Measurements from ENCODE around the gene DEPDC1.
"Not testable (repeated sequence)": the region's sequence is repeated elsewhere in the genome, so short reads cannot be mapped to it uniquely, and the experiment has no call there.

The DEPDC1 gene, protein sequence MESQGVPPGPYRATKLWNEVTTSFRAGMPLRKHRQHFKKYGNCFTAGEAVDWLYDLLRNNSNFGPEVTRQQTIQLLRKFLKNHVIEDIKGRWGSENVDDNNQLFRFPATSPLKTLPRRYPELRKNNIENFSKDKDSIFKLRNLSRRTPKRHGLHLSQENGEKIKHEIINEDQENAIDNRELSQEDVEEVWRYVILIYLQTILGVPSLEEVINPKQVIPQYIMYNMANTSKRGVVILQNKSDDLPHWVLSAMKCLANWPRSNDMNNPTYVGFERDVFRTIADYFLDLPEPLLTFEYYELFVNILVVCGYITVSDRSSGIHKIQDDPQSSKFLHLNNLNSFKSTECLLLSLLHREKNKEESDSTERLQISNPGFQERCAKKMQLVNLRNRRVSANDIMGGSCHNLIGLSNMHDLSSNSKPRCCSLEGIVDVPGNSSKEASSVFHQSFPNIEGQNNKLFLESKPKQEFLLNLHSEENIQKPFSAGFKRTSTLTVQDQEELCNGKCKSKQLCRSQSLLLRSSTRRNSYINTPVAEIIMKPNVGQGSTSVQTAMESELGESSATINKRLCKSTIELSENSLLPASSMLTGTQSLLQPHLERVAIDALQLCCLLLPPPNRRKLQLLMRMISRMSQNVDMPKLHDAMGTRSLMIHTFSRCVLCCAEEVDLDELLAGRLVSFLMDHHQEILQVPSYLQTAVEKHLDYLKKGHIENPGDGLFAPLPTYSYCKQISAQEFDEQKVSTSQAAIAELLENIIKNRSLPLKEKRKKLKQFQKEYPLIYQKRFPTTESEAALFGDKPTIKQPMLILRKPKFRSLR

DNA sequence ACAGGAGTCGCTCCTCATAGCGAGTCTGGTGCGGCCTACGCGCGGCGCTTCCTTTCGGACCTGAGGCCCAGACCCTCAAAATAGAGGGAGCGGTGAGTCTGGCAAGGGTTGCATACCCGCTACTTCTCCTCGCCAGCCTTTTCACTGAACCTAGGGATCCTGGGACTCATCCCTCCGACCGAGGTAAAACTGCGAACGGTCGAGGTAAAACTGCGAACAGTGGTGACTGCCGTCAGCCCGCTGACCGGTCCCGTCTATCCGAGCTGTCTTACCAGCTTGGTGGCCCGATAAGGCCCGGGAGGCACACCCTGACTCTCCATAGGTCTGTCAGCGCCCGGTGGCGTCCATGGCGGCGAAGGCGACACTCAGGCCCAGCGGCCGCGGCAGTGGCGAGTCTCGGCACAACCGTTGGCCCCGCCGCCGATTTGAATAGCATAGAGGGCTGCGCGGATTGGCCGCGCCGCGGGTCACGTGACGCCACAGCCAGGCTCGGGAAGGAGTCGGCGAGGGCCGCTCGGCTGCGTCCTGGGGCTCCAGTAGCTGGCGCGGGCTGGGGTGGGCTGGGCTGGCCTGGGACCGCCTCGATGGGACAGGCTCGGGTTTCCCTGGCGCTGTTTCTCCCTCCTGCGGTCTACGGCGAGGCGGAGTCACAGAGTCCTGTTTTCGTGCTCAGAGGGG lies at the start of gene DEPDC1:
Gene DEPDC1, minus strand, starts transcription at position 403 of the 678 bp plus-strand sequence. Its CDS starts 83 bp downstream, at position 320.
- H3K4me3 ChIP-seq (ENCODE audit: low read depth, low read length) = peak within 1 kb of the TSS; percentile 97
- DNase-seq (ENCODE audit: low read depth) = peak; percentile 85

DNA sequence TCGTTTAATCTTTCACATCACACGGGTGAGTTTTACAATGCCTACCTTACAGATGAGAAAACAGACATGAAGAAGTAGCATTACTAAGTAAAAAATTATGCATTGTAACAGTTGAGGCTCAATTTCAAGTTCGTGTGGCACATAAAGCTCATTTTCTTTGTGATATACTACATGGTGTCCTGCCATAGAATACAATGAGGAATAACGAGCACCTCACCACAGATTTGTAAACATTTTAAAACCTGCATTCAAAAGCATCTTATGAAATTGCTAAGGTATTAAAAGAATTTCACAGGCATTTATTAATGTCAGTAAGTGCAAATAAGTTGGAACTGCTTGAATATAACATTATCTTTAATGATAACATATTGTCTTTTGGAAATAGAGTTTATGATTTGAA lies 47.8 kb upstream of the DEPDC1 start:
- no peak for DNase-seq (ENCODE audit: low read depth)
- no peak overlapping the region for H3K4me3 ChIP-seq (ENCODE audit: low read depth, low read length)

DNA sequence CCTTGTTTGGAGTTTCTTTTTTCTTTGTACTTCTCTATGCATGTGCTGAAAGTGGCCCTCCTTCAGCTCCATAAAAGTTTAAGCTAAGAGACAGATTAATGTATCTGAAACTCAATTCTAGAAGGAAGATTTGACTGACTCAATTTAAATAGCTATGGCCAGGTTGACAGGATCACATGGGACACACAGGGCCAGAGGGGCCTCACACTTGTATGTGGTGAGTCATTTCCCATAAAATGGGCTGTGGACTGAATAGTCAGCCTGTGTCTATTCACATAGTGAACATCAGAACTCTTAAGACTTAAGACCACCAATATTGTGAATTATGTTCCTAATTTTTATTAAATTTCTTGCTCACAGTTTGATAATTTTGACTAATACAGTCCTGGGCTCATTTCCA lies 45.7 kb upstream of the DEPDC1 start:
- no peak for DNase-seq (ENCODE audit: low read depth)

DNA sequence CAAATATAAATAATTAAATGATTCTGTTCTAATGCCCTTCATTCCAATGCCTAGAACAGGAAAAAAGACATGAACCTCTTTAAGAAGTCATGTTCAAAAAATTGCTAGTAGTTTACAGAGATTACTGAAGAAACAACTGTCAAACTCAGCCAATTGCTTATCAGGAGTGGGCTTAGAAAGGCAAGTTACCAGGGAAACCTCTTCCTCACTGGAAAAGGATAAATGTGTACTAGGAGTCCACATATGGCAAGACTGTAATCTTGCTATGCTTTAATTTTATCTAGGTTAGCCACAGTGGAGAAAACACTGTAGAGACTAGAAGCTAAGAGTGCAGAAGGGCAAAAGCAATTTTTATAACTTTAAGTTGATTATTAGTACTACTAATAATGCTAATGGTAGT lies 42.1 kb upstream of the DEPDC1 start:
- no peak for DNase-seq (ENCODE audit: low read depth)
- no peak overlapping the region for H3K4me3 ChIP-seq (ENCODE audit: low read depth, low read length)

More for the DNA sequence above, 45.7 kb upstream of the DEPDC1 start:
- H3K4me3 ChIP-seq (ENCODE audit: low read depth, low read length) = no peak overlapping the region

DNA sequence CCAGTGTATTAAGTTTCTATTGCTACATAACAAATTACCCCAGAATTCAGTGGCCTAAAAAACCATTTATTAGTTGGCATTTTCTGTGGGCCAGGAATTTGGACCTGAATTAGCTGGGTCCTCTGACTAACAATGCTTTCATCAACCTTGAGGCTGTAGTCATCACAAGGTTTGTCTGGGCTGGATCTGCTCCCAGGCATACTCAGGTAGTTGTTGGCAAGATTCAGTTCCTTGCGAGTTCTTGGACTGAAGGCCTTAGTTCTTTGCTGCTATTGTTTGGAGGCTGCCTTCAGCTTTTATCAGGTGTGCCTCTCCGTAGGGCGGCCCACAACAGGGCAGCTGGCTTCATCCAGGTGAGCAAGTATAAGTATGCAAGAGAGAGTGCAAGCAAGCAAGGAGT lies 31.4 kb upstream of the DEPDC1 start:
- DNase-seq (ENCODE audit: low read depth) = no peak
- H3K4me3 ChIP-seq (ENCODE audit: low read depth, low read length) = no peak overlapping the region

DNA sequence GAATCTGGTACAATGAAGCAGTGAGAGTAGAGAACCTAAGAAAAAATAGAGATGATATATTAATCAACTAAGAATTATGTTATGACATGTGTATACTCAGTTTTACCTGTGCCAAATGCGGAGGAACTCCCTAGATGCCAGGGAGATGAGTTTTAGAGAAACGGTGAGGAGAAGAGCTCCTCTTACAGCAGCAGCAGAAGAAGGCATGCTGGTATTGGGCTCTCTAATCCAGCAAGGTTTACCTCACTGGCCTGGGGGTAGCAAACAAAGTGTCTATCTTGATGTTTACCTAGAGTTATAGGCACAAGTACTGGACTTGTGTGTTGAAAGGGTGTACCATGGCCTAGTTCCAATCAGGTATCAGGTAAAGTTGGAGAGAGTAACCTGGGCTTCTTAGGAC lies 28.9 kb upstream of the DEPDC1 start:
- H3K4me3 ChIP-seq (ENCODE audit: low read depth, low read length) = no peak overlapping the region
- DNase-seq (ENCODE audit: low read depth) = no peak

DNA sequence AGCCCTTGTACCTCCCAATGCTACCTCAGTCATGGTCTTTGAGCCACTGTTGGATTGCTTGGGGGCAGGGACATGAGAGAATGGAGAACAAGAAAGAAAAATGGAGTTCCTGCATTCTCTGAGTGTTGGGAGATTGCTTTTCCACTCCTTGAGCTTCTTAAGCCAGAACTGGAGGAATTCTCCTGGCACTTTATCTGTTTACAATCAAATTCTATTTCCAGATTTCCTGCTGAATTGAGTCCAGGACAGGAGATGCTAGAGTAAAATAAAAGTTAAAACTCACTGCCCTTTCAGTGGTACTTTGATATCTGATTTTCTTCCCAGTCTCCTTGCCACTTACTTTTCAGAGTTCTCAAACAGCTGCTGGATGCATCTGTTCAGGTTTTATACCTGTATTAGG lies 24.4 kb upstream of the DEPDC1 start:
- H3K4me3 ChIP-seq (ENCODE audit: low read depth, low read length) = no peak overlapping the region
- DNase-seq (ENCODE audit: low read depth) = no peak

DNA sequence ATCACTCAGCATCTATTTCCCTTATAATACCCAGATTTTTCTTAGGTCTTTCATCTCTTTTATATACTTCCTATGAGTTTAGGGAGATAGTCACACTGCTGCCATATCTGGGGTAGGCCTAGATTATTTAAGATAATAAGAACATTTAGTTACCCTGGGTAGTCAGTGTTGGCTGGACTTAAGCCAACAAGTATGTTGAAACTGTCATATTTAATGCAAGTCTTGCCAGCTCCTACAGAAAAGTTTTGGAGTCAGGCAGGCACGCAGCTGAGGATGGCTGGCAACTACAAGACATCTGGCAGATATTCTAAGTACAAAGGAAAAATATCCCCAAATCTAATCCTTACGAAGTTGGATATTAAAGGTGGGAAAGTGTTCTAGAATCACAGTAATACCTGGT lies 19.2 kb upstream of the DEPDC1 start:
- H3K4me3 ChIP-seq (ENCODE audit: low read depth, low read length) = no peak overlapping the region

DNA sequence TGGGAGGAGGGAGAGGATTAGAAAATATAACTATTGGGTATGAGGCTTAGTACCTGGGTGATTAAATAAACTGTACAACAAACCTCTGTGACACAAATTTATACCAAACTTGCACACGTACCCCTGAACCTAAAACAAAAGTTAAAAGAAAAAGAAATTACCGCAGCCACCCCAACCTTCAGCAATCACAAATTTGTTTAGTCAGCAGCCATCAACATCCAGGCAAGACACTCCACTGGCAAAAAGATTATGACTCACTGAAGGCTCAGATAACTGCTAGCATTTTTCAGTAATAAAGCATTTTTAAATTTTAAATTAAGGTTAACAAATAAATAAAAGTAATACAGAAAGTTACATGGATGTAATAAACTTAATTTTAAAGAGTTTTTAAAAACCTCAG lies 14.4 kb upstream of the DEPDC1 start:
- H3K4me3 ChIP-seq (ENCODE audit: low read depth, low read length) = no peak overlapping the region
- DNase-seq (ENCODE audit: low read depth) = no peak

More for the DNA sequence above, 19.2 kb upstream of the DEPDC1 start:
- DNase-seq (ENCODE audit: low read depth) = peak; percentile 12

DNA sequence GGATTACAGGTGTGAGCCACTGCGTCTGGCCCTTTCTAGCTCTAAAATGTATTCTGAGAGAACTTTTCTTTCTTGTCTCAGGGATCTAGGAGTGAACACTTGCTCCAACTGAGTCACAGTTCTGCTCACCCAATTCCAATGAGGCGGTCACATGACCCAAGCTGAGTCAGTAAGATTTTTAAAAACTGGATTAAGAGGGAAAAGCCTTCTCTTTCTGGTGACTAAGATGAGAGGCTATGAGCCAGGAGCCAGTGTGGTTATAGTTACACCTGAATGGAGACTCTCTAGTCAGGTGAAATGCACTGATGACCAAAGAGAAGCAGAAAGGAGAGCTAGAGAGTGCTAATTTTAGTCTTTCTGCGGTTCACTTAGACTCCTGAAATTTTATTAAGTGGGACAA lies 9.5 kb upstream of the DEPDC1 start:
- no peak for DNase-seq (ENCODE audit: low read depth)
- no peak overlapping the region for H3K4me3 ChIP-seq (ENCODE audit: low read depth, low read length)

DNA sequence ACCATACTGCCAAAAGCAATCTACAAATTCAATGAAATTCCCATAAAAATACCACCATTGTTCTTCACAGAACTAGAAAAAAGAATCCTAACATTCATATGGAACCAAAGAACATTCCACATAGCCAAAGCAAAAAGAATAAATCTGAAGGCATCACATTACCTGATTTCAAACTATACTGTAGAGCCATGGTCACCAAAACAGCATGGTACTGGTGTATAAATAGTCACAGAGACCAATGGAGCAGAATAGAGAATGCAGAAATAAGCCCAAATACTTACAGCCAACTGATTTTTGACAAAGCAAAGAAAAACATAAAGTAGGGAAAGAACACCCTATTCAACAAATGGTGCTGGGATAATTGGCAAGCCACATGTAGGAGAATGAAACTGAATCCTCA lies 6.2 kb upstream of the DEPDC1 start:
- DNase-seq (ENCODE audit: low read depth) = no peak
- no peak overlapping the region for H3K4me3 ChIP-seq (ENCODE audit: low read depth, low read length)

DNA sequence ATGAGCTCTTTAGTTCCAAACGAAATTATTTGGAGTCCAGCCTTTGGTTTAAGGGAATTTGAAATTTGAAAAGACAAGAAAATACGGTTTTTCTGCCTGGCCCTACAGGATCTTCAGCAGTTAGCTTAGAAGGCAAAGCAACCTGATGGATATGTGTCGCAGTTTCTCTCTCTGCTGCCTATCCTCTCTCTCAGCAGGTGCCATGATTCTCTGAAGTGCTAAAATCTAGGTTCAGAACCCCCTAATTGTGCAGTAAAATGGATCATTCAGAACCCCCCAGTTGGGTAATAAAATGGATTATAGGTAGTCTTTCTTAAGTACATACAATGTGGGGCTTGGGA lies 446 bp upstream of the DEPDC1 start:
- H3K4me3 ChIP-seq (ENCODE audit: low read depth, low read length) = peak overlapping the region; percentile 97

DNA sequence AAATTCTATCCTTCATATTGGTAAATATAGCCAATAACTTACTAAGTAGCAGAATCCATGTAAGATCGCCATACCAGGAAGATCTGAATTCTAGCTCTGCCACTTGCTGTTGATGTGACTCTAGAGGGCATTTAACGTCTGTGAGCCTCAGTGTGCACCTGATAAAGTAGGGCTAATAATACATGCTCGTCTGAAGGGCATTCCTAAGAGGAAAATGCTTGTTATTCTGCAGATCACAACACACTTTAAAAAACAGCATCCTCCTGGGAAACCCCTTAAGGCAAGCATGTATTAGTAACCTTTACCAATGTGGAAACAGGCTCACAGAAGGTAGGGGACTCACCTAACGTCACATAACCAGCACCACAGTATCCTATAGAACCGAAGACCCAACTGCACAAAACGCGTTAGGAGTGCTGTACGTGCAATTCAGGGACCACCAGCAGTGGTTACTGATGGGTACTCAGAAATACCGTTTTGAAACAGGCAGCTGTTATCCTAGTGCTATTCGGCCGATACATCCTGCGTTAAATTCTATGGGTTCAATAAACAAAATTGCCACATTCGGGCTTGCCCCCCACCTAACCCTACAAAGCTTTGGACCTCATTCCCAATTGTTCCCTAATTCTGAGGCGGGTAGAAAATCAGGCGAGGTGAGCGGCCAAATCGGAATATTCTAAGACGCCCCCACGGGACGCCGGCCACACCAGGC lies 758 bp downstream of the DEPDC1 start:
- peak overlapping the region; percentile 97 for H3K4me3 ChIP-seq (ENCODE audit: low read depth, low read length)
- DNase-seq (ENCODE audit: low read depth) = no peak

More for the DNA sequence above, 446 bp upstream of the DEPDC1 start:
- DNase-seq (ENCODE audit: low read depth) = no peak

DNA sequence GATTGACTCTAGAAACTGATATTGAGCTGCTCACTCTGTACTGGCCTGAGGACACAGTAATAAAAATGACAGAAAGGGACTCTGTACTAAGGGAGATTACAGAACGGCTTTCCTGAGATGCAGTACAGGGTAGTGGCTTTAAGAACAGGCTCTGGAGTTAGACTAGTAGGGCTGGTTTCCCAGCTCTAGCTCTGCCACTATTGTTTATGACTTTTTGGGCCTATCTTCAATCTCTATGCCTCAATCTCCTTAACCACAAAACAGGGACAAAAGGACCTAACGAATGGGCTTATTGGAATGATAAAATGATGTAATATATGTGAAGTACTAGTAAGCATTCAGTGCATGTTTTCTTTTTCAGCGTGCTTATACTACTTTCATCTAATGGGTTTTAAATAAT lies 1.4 kb downstream of the DEPDC1 start:
- H3K4me3 ChIP-seq (ENCODE audit: low read depth, low read length) = peak overlapping the region; percentile 97
- DNase-seq (ENCODE audit: low read depth) = no peak

DNA sequence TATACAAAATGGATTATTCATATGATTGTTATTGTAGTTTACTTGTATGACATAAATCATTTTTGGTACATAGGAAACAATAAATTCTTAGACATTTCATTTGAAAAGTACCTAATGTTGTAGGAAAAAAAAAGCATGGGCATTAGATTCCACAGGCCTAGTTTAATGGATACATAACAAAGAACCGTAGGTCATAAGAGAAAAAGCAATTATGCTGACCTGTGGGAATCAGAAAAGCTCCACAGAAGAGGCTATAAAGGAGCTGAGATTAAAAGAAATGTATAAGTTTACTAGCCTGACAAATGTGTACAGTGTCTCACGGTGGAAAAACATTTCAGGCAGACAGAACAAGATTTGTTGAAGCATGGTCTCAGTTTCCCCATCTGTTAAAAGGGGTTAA lies 3.7 kb downstream of the DEPDC1 start:
- no peak overlapping the region for H3K4me3 ChIP-seq (ENCODE audit: low read depth, low read length)
- DNase-seq (ENCODE audit: low read depth) = no peak

DNA sequence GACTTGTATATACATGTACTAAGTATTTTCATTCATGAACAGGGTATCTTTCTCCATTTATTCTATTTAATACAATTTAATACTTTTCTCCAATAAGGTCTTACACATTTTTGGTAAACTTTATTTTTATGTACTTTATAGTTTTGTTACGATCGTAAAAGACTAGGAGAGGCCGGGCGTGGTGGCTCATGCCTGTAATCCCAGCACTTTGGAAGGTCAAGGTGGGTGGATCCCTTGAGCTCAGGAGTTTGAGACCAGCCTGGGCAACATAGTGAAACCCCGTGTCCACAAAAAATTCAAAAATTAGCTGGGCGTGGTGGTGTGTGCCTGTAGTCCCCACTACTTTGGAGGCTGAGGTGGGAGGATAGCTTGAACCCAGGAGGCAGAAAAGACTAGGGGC lies 4.6 kb downstream of the DEPDC1 start:
- DNase-seq (ENCODE audit: low read depth); H3K4me3 ChIP-seq (ENCODE audit: low read depth, low read length): not testable (repeated sequence)

DNA sequence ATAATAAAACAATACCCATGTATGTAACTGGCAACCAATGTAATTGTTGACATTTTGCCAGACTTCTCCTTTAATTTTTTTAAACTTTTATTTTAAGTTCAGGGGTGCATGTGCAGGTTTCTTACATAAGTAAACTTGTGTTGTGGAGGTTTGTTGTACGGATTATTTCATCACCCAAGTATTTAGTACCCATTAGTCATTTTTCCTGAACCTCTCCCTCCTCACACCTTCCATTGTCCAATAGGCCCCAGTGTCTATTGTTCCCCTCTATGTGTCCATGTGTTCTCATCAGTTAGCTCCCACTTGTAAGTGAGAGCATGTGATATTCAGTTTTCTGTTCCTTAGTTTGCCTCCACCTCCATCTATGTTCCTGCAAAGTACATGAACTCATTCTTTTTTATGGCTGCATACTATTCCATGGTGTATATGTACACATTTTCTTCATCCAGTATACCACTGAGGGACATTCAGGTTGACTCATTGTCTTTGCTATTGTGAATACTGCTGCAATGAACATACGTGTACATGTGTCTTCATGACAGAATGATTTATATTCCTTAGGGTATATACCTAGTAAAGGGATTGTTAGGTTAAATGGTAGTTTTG lies 6.7 kb downstream of the DEPDC1 start:
- no peak for DNase-seq (ENCODE audit: low read depth)
- H3K4me3 ChIP-seq (ENCODE audit: low read depth, low read length) = no peak overlapping the region

DNA sequence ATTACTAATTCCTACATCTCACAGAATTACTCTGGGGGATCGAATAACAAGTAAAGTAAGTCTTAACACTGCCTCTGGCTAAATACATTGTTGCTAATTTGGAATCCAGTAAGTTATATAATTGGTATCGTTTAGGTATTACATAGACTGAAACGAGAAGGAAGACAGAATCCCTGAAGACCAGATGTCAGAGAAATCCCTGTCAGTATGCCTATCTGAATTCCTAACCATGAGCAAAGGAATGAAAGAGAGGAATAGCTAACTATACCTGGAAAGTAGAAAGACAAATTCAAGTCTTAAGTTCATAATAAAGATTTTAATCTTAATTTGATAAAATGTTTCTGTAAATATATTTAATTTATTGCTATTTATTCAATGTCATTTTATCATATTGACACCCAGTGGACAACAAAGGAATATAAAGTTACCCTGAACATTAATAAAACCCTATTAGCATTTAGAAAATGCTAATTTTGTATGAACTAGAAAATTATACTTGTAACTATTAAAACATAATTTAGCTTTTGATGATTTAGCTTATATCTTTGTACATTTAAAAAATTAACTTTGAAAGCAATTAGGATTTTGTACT lies 11.4 kb downstream of the DEPDC1 start:
- no peak overlapping the region for H3K4me3 ChIP-seq (ENCODE audit: low read depth, low read length)
- DNase-seq (ENCODE audit: low read depth) = no peak

DNA sequence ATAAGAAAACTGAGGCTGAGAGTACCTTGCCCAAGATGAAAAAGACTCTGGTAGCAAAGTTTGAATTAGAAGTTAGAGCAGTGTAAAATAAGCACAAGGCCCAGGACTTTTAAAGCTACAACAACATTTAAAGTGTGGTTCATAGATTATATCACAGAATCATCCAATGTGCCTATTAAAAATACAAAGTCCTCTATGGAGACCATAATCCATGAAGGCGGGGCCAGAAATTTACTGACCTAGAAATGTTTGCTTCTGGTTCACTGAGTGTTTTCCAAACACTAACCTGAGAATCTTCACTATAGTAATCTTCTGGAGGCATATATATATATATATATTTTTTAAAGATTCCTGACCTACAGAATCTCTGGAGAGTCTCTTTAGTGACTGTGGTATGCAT lies 12.3 kb downstream of the DEPDC1 start:
- no peak for DNase-seq (ENCODE audit: low read depth)
- no peak overlapping the region for H3K4me3 ChIP-seq (ENCODE audit: low read depth, low read length)

Data from skeletal muscle cell (primary cell).